Pericardium fibroblast (primary cell): ENCODE data around the gene ARHGDIB. TPM values are rescaled to one million over a fixed set of nuclear protein-coding genes. Genes with fewer than 3 reads are reported as not detected.

Source experiments
- total RNA-seq: library from RNA; depleted of rRNA; stranded (reverse); fragments of >200 nt; gene quantifications from 2 replicates; pipeline ENCODE4 v1.2.3, GENCODE V29; 2015

ARHGDIB gene
- 17.2 and 99.9 TPM in 2 replicates for total RNA-seq

DNA sequence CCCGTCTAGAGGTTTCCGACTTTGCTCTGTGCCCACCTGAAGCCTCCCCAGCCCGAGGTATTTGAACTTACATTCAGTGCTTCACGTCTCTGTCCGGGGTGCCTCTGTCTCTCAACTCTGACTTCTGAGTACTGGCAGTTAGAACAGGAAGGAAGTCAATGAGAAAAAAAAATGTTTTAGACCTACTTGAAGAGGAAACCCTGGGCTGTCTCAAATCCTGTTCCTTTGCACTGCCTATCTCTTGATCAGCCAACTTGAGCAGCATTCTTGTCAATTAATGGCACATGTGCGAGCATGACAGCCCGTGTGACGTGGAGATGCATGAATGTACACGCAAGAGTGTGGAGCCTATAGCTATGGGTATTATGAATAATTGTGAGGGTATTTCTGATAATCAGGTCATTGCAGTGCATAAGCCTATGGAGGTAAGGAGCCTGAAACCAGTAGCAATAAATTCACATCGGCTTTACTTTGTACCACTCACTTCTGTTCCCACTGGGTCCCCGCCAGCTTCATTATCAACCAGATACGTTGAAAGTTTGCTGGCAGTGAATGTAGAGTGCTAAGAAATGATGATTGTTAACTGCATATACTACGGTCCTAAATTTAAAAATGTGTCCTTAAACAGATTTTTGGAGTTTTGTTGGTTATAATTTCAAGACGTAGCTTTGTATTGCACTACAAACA lies at the start of gene ARHGDIB:
TSS of gene ARHGDIB (minus strand) at position 136 of the 687 bp plus-strand sequence. CDS start 10,889 bp downstream, outside the sequence.

GRCh38 chr12:14972816-14973215 lies 11.4 kb upstream of the ARHGDIB start, which contains the start of gene PDE6H:
TSS of gene PDE6H (plus strand) at chr12:14973042. CDS start at chr12:14978013, 4,971 bp downstream.

DNA sequence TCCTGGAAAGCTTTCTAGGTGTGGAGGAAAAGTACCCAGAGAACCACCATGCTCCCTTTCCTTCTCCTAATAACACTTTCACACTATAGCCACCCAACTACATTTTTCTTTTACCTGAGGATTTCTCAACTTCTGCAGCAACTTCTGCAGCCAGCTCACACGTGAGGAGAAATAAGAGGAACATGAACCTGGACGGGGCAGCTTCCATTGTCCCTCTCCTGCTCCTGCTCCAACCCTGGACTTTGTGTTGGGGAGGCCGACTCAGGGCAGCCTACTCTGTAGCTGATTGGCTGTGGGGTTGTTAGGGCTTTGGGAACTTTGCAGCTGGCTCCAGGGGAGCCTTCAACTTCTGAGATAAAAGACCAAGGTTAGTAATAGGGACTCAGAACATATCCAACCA lies 23.1 kb downstream of the ARHGDIB start, which contains the start of gene ERP27:
TSS of gene ERP27 (minus strand) at position 237 of the 400 bp plus-strand sequence. CDS start at position 208, 29 bp downstream.

Other genes with a start within 250 kb of the ARHGDIB start
- gene WBP11, start 158.1 kb downstream of the ARHGDIB start, total RNA-seq = 21.9 and 24.0 TPM in 2 replicates
- gene C12orf60, start 157.9 kb downstream of the ARHGDIB start, total RNA-seq = 0.68 and 1.4 TPM in 2 replicates
- gene SMCO3, start 147.4 kb downstream of the ARHGDIB start, total RNA-seq = 1.7 and 7.6 TPM in 2 replicates
- gene ART4, start 118.1 kb downstream of the ARHGDIB start, total RNA-seq = 0.26 and 64.4 TPM in 2 replicates
- 1,418 and 4,199 TPM in 2 replicates for gene MGP, start 75.7 kb downstream of the ARHGDIB start, total RNA-seq
- under 0.01 and 0.35 TPM in 2 replicates for gene ERP27, start 23.1 kb downstream of the ARHGDIB start, total RNA-seq
- gene PDE6H, start 11.4 kb upstream of the ARHGDIB start, total RNA-seq = not detected in 2 replicates